ENCODE results near the gene ARFGAP3.
"Not testable (repeated sequence)": the region's sequence is repeated elsewhere in the genome, so short reads cannot be mapped to it uniquely, and the experiment has no call there.

The ARFGAP3 gene

GRCh38 chr22:42793848-42794405 lies 63.1 kb downstream of the ARFGAP3 start:
- no peak for DNase-seq

GRCh38 chr22:42792909-42793847 lies 63.9 kb downstream of the ARFGAP3 start:
- no peak for DNase-seq

- no peak for DNase-seq
Observed at GRCh38 chr22:42792453-42792908, 64.6 kb downstream of the ARFGAP3 start.

GRCh38 chr22:42791721-42792452 lies 65.2 kb downstream of the ARFGAP3 start:
- no peak for DNase-seq

DNA sequence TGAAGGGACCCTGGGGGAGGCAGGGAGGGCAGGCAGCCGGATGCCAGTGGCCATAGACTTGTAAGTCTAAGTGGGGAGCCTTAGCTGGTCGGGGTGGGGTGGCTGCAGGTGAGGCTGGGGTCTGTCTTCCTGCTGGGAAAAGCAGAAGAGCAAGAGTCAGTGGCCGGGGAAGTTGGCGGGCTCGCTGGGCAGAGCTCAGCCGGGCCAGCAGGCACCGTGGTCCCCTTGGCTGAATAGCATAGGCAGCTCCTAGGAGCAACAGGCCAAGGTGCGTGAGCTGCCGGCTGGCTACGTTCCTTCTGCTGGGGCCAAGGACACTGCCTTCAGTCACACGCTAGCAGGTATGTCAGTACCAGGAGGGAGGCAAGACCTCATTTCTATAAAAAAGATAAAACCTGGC lies 68.6 kb downstream of the ARFGAP3 start:
- no peak for DNase-seq

DNA sequence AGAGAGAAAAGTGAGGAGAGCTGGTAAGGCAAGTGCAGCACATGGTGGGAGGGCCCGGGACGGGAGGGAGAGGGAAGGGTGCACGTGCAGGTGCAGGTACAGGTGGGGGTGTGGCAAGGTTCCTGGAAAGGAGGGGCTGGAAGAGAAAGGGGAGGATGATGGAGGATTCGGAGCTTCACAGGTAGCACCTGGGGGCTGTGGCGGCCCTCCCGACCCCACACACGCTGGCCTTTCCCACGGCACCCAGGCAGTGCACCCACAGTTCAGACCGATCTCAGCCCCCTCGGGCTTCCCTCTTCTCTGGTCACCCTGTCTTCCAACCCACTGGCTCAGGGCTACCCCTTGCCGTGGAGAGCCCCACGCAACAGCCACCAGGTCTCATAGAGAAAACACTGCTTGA lies 69.1 kb downstream of the ARFGAP3 start:
- no peak for DNase-seq

DNA sequence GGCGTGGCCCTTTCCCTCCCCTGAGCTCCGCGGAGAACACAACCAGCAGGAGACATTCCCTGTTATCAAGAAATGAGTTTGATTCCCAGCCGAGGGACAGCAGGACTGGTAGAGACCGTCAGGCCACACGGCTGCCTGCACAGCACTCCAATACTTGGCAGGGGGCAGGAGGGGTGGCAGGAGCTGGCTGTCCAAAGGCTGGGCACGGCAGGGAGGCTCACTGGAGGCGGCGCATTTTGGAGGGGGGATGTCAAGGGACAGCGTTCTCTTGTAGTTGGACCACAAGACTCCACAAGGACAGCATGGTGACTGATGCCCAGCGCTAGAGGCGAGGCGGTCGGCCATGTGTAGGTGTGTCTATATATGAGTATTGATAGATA lies 69.7 kb downstream of the ARFGAP3 start:
- DNase-seq: no peak

DNA sequence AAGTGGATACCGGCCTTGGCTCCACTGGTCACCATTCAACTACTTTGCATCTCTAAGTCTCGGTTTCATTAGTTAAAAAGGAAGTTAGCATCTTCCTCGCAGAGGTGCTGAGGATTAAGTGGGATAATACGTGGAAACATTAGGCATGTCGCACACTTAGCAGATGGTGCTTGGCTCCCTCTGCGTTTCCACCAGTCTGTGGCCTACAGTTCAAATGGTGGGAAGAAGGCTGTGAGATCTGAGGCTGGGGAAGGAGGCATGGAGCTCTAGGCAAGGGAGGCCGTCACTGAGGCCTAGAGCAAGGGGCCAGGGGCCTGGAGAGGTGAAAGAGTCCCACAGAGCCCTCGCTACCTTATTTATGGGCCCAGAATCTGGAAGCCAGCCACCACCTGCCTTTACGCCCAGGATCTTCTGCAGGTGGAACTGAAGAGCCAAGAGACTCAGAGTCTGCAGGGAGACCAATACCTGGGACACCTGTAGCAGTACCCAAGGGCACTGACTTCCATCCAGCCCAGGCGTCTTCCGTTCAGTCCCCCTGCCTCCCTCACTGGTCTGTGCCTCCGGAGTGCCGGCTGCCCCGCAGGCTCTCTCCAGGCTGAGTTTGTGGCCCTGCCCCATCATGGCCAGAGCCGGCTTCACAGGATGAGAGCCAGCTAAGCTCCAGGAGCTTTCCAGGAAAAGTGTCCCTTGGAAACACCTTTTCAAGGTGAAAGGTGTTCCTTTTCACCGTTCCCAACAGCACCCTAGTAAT lies 70.3 kb downstream of the ARFGAP3 start:
- DNase-seq: no peak

DNA sequence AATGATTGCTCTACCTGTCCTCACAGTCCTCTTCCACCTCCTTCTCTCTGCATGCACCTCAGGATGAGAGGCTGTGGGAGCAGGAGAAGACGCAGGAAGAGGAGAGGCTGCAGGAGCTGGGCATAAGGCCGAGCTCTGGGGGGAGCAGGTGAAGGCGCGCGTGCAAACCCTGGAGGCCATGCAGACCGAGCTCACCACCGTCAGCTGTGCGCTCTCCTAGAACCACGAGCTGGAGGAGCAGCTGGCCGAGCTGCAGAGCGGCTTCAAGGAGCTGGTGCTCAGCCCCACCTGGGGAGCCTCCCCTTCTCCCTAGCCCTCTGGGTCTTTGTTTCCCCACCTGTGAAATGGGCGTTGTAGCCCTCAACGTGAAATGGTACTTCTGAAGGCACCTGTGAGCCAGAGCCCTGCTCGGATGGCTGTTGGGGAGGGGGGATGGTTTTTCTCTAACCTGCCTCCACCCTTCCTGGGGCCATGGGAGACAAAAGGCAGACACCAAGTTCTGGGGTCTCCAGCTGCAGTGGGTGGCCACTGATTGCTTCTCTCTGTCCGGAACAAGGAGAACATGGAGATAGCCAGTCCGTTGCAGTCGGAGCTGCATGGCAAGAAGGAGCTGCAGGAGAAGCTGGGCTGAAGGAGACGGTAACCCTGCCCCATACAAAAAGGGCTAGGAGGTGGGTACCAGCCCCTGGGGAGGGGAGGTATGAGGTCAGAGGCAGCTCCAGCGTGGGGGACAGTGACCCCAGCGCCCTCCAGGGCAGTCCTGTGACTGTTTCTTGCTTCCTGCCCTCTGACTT lies 71.2 kb downstream of the ARFGAP3 start:
- DNase-seq: no peak

GRCh38 chr22:42782306-42782705 lies 74.8 kb downstream of the ARFGAP3 start:
- not testable (repeated sequence) for DNase-seq

GRCh38 chr22:42780070-42780540 lies 77.0 kb downstream of the ARFGAP3 start:
- DNase-seq: peak; percentile 76

DNA sequence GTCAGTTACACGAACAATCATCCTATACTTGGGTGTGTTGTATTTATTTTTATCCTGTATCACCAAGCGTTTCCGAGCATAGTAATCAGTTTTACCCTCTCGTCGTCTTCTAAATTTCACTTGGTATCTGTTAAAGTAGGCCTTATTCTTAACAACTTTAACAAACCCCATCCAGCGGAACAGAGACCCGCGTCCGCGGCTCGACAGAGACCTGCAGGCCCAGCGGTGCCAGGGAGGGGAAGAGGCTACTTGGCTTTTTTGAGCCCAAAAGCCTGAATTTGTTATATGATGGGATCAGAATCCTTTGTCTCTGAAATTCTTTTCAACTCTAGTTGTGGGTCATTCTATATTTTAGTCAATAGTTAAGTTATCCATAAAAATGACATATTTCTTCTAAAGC lies 79.9 kb downstream of the ARFGAP3 start:
- DNase-seq: no peak

- peak; percentile 40 for DNase-seq
Observed at GRCh38 chr22:42773167-42773566, 83.9 kb downstream of the ARFGAP3 start.

- no peak for DNase-seq
Observed at GRCh38 chr22:42772647-42773046, 84.4 kb downstream of the ARFGAP3 start.

DNA sequence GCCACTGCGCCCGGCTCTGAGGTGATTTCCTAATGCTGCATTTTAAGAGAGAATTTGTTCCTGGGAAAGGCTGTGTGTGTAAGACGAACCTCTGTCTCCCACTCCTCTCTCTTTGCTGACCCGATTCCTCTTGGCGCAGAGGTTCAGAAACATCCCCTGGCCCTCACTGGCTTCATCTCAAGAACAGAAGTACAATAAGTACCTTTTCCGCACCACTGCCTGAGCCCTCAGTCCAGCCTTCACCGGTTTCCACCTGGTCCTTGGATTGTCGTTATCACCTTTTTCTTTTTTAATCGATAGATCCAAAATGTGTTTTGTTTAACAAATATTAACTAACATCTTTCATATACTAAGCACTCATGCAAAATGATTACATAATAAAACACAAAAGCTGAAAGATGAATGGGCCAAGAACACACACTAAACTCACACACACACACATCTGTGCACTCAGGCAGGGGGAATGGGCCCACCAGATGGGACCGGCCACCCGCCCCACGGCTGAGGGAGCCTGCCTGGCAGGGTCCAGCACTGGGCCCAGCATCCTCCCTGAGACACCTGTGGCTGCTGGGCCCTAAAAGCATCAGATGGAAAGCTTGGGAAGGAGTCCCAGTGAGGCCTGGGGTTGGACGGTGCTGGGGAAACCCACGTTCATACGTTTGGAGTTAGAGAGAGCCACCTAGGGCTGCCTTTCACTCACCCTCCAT lies 86.0 kb downstream of the ARFGAP3 start:
- DNase-seq: no peak

GRCh38 chr22:42770448-42770726 lies 86.7 kb downstream of the ARFGAP3 start:
- no peak for DNase-seq

GRCh38 chr22:42769574-42770447 lies 87.3 kb downstream of the ARFGAP3 start:
- peak; percentile 2 for DNase-seq

DNA sequence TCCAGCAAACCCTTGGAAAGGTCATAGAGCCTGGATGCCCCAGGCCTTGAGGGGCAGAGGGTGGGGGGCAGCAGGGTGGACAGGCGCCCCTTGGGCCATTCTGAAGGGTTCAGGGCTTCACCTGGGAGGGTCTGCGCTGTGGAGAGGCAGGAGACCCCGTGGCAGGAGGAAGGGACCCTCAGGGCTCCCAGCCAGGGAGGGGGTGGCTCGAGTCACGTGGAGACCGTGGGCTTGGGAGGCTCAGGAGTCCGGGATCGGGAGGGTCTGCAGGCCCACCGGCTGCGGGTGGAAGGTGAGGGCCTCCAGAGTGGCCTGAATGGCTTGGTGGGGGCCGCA lies 87.9 kb downstream of the ARFGAP3 start:
- DNase-seq: no peak

GRCh38 chr22:42768385-42769035 lies 88.6 kb downstream of the ARFGAP3 start:
- no peak for DNase-seq

GRCh38 chr22:42766860-42767259 lies 90.2 kb downstream of the ARFGAP3 start:
- no peak for DNase-seq

All from NCI-H146 (cell line).